ENCODE measurements around the gene PNPLA1.

- TF ChIP-seq, protein P1, sequence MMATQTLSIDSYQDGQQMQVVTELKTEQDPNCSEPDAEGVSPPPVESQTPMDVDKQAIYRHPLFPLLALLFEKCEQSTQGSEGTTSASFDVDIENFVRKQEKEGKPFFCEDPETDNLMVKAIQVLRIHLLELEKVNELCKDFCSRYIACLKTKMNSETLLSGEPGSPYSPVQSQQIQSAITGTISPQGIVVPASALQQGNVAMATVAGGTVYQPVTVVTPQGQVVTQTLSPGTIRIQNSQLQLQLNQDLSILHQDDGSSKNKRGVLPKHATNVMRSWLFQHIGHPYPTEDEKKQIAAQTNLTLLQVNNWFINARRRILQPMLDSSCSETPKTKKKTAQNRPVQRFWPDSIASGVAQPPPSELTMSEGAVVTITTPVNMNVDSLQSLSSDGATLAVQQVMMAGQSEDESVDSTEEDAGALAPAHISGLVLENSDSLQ (IDR thresholded peaks at IDR 0.05) = no peak
- no peak for TF ChIP-seq CTBP1 (IDR thresholded peaks at IDR 0.05; ENCODE audit: borderline replicate concordance)
- no peak for TF ChIP-seq SP1 (IDR thresholded peaks at IDR 0.05)
- no peak for TF ChIP-seq SUZ12 (IDR thresholded peaks at IDR 0.05)
- TF ChIP-seq ELF4 (IDR thresholded peaks at IDR 0.05) = no peak
- TF ChIP-seq TARDBP (IDR thresholded peaks at IDR 0.05) = no peak
- no peak for TF ChIP-seq FOXK2 (IDR thresholded peaks at IDR 0.05)
- TF ChIP-seq FOXM1 (IDR thresholded peaks at IDR 0.05; ENCODE audit: borderline replicate concordance) = no peak
These were observed 69.3 kb downstream of the PNPLA1 start for GRCh38 chr6:36339146-36339545.
